A549 (cell line): ENCODE results near the gene HS3ST6.

ENCODE experiments used
- ESRRA ChIP-seq: fragments of 150-350 bp; IDR thresholded peaks from 2 replicates; pipeline ENCODE4 v1.6.1; 2014; ENCODE audit warnings: mild to moderate bottlenecking, low read length, borderline replicate concordance
- SMC3 ChIP-seq: fragments of >200 bp; sonication (Bioruptor Twin); formaldehyde crosslinking; IDR thresholded peaks from 3 replicates; pipeline ENCODE4 v1.6.1; 2018; ENCODE audit warnings: inconsistent platforms

DNA sequence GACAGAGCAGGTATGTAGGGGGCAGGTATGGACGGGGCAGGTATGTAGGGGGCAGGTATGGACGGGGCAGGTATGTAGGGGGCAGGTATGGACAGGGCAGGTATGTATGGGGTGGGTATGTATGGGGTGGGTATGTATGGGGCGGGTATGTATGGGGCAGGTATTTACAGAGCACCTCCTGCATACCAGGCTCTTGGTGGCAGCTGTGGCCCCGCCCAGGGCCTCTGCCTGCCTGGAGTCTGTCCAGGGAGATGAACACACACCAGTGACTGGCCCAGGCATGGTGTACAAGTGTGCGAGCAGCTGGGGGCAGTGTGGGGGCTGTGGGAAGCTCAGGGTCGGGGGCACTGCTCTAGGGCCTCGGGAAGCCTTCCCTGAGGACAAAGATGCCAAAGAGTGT is 31.8 kb upstream of the HS3ST6 start:
- TF ChIP-seq ESRRA (no peak), SMC3 (no peak)
